OCI-LY1 (cell line): ENCODE data around the gene CHST3.

ENCODE experiments used
- EZH2 ChIP-seq: fragments of 200-600 bp; sonication (generic), shearing (Covaris generic); IDR thresholded peaks from 2 replicates; pipeline ENCODE4 v1.8.0; 2017; ENCODE audit warnings: borderline replicate concordance, mixed run types, mild to moderate bottlenecking, antibody characterized with exemption, low read length, moderate library complexity, mixed read lengths
- TF ChIP-seq, protein P1 (sequence below): fragments of 200-600 bp; sonication (generic), shearing (Covaris generic); IDR thresholded peaks from 2 replicates; pipeline ENCODE4 v1.5.1; 2017; ENCODE audit warnings: mild to moderate bottlenecking, antibody characterized with exemption, low read length, moderate library complexity, mixed read lengths

DNA sequence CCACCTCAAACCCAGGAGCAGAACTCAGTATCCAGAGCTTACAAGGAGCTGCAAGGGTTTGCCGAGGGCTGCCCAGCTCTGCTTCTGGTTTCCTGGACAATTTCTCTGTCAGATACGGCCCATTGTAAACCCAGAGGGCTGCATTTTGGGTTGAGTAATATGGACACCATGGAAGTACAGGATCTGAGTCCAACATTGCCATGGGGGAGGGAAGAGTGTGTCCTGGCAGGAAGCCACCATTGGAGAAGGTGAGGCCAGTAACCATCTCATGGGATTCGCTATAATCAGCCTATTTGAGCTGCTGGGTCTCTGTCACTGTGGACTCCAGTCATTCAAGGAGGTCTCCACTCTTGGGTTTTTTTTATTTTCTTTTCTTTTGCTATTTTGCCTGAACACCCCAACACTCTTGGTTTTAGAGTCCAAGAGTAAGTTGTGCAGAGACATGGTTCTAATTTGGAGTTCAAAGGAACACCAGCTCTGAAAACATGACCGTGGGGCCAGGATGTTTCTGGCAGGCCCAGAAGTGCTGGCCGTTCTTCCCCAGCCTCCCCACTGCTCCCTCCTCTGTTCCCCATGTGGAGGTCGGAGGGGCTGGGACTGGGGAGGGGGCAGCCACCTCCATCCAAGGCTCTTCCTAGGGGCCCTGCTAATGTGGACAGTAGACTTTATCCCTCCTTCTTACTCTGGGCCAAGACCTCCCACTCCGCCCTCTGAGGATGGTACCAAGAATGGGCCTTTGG lies 46.2 kb downstream of the CHST3 start:
- TF ChIP-seq, protein P1, sequence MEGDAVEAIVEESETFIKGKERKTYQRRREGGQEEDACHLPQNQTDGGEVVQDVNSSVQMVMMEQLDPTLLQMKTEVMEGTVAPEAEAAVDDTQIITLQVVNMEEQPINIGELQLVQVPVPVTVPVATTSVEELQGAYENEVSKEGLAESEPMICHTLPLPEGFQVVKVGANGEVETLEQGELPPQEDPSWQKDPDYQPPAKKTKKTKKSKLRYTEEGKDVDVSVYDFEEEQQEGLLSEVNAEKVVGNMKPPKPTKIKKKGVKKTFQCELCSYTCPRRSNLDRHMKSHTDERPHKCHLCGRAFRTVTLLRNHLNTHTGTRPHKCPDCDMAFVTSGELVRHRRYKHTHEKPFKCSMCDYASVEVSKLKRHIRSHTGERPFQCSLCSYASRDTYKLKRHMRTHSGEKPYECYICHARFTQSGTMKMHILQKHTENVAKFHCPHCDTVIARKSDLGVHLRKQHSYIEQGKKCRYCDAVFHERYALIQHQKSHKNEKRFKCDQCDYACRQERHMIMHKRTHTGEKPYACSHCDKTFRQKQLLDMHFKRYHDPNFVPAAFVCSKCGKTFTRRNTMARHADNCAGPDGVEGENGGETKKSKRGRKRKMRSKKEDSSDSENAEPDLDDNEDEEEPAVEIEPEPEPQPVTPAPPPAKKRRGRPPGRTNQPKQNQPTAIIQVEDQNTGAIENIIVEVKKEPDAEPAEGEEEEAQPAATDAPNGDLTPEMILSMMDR = no peak
- no peak for TF ChIP-seq EZH2
